Stomach (tissue), 4 donors: ENCODE measurements around the gene ZC4H2.

ENCODE experiments used
- CTCF ChIP-seq, 7 experiments: fragments of 450-650 bp in 4 of 7; fragments of 200-600 bp in 3 of 7; sonication (generic) in 3 of 7; IDR thresholded peaks; one replicate each; pipeline ENCODE4 v1.5.1; 2016 to 2019; ENCODE audit warnings: antibody characterized with exemption in 7 of 7, control low read depth in 2 of 7, mild to moderate bottlenecking in 1 of 7
- EP300 ChIP-seq: sonication (generic); formaldehyde crosslinking; IDR thresholded peaks from one replicate; pipeline ENCODE4 v1.6.1; 2017; ENCODE audit warnings: antibody characterized with exemption
- POLR2A ChIP-seq, 4 donors: fragments of 450-650 bp; IDR thresholded peaks; one replicate each; pipeline ENCODE4 v1.6.1; 2016; ENCODE audit warnings: antibody characterized with exemption in 4 of 4, control low read depth in 2 of 4, mild to moderate bottlenecking in 1 of 4, moderate library complexity in 1 of 4

DNA sequence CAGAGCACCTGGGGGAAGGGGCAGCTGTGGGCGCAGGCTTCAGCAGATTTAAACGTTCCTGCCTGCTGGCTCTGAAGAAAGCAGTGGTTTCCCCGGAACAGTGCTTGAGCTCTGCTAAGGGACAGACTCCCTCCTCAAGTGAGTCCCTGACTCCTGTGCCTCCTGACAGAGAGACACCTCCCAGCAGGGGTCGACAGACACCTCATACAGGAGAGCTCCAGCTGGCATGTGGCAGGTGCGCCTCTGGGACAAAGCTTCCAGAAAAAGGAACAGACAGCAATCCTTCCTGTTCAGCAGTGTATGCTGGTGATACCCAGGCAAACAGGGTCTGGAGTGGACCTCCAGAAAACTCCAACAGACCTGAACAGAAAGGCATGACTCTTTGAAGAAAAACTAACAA lies 68.1 kb downstream of the ZC4H2 start:
- TF ChIP-seq CTCF (IDR thresholded peaks at IDR 0.05) = no peak
- TF ChIP-seq POLR2A (IDR thresholded peaks at IDR 0.05) = no peak
- no peak for TF ChIP-seq EP300
